ENCODE data around the gene DNM1L.

GRCh38 chr12:32666018-32666417, 13.1 kb upstream of the DNM1L start:
- TF ChIP-seq CTCF (IDR thresholded peaks at IDR 0.05) (no peak), POLR2A (IDR thresholded peaks at IDR 0.05; ENCODE audit: low read depth) (no peak), POLR2AphosphoS5 (IDR thresholded peaks at IDR 0.05) (no peak), EP300 (IDR thresholded peaks at IDR 0.05) (no peak)

Measured in esophagus muscularis mucosa (tissue), 4 donors.